Amniotic epithelial cell (primary cell): ENCODE results near the gene ERCC5.

Source experiments
- DNase-seq: peaks from one replicate; pipeline ENCODE4 v3.0.0-alpha.2; 2010; ENCODE audit warnings: low read depth

The ERCC5 gene

GRCh38 chr13:102881819-102882686, 36.2 kb downstream of the ERCC5 start:
- DNase-seq: no peak

GRCh38 chr13:102892503-102892902, 46.7 kb downstream of the ERCC5 start:
- DNase-seq: no peak

DNA sequence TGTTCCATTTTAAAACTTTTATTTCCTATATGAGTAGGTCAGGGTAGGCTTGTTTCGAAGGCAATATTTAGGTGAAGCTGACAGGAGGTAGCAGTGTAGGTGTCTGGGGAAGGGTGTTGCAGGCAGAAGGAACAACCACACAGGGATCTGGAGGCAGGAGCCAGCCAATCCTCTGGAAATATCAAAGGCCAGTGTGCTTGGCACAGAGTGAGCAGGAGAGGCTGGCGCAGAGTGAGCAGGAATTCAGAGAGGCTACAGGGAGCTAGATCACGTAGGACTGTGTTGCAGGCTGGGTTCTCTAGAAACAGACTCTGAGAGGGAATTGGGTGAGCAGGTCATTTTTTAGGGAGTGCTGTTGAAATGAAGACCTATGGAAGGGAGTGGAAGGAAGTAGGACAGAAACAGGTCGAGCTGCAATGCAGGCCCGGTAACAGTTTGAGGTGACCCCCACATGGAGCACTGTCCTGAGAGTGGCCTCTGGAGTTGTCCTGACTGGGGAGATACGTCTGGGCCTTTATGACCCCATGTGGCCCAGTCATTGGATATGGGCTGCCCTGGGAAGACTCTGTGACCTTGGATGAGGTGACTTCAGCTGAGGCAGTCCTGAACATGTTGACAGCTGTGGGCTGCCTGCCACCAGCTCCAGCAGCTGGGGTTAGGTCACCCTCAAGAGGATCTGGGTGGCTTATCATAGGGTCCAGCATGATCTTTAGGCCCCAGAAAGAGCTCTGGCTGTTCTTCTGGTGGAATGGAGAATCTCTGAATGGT, 51.7 kb downstream of the ERCC5 start:
- DNase-seq: no peak

- no peak for DNase-seq
These were observed 54.4 kb downstream of the ERCC5 start for GRCh38 chr13:102900193-102900608.

DNA sequence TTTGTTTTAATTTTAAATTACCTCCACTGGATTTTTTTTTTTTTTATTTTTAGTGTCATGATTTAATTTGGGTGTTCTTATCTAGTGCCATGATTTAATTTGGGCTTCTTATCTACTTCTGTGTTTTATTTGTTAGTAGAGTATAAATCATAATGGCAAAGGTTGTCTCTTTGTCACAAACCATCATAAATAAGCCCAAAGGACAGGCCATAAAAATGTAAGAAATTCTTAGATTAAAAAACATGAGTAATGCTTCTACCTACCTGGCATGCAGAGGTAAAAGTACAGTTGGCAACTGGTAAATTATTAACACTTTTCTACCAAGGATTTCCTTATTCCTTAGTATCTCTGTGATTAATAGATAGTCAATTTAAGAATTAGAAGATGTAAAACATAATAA, 55.2 kb downstream of the ERCC5 start:
- no peak for DNase-seq

GRCh38 chr13:102901615-102902305, 55.9 kb downstream of the ERCC5 start:
- DNase-seq: no peak

GRCh38 chr13:102902789-102903347, 57.0 kb downstream of the ERCC5 start:
- no peak for DNase-seq

DNA sequence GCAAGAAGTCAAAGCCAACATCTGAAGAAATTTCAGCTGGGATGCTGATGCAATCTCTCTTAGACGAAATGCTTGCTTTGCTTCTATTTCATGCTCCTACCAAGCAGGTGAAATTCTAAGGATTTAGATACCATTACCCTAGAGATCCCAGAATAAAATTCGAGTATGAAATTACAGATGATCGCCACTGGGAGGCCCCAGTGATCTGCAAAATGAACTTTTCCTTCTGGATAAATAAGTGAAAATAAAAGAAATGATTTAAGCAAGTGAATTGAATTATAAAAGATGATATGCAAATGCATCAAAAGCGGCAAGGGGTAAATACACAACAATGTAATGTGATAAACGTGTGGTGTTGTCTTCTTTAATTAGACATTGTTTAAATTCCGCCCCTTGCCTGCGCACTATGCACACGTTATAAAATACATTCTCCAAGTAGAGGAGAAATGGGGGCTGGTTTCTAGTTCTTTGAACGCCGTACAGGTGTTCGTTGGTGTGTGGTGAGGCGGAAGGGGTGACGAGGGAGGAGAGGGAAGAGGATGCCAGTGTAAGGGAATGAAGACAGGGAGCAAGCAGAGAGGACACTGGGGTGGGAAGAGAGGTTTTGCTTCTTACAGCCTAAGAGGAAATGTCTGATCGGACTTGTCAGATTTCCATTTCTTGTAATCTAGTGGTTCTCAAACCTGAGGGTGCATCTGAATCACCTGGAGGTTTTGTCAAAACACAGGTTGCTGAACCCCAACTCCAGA, 58.0 kb downstream of the ERCC5 start:
- DNase-seq: peak; percentile 22

GRCh38 chr13:102904408-102904862, 58.6 kb downstream of the ERCC5 start:
- no peak for DNase-seq

DNA sequence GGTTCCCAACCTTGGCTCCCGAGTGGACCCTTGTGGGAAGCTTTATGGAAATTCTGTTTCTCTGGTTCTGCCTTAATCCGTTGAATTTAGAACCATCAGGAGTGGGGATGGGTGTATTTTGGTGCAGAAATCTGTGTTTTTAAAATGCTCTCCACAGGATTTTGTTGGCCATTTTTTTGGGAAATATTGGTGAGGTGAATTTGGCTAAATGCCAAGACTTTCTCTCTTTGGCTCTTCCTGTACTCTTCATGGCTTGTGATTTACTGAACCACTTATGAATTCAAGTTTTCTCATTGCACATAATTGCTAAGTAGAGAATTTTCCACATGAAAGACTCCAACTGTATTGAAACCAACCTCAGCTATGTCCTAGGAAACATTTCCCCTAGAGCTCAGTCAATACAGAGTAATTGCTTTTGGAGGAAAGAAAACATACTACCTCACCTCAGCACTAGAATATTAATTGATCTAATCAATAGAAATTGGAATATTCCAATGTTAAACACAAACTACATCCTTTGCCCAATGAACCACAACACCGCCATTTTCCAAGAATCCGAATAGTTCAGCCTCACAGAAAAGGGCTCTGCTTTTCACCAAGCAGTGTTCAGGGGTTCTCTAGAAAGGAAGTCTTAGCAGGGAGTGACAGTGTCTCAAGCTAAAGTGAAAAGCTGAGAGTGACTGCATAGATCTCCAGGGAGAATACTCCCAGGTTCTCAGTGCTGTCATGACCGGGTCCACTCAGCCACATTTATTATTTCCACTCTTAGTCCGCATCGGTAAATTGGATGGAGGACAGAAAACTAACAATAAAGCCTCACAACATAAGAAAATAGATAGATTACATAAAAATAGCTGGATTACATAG, 60.3 kb downstream of the ERCC5 start:
- DNase-seq: no peak

DNA sequence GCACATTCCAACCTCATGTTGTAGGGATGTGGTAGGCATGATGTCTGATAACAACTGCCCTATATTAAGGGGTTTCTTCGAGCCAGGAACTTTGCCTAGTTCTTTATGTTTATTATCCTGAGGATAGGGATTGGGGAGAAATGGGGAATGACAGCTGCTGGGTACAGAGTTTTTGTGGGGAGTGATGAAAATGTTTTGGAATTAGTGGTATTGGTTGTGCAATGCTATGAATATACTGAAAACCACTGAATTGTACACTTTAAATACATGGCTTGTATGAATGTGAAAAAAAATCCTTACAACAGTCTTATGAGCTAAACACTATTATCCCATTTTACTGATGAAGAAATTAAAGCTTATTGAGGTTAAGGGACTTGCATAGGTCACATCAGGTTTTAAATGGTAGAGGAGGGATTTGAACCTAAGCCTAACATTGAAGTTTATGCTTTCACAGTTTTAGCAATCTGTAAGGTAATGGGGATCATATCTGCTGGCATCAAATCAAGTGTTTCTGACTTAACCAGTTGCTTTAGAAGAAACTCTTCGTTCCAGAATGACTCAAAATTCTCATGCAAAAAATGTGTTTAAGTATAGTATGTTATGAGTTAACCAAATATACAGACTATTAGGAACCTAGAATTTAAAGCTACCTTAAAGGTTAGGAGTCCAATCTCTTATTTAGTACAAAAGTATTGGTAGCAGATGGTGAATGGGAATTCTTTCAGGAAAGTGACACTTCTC, 61.4 kb downstream of the ERCC5 start:
- peak; percentile 47 for DNase-seq

GRCh38 chr13:102907886-102908515, 62.2 kb downstream of the ERCC5 start:
- DNase-seq: peak; percentile 70

DNA sequence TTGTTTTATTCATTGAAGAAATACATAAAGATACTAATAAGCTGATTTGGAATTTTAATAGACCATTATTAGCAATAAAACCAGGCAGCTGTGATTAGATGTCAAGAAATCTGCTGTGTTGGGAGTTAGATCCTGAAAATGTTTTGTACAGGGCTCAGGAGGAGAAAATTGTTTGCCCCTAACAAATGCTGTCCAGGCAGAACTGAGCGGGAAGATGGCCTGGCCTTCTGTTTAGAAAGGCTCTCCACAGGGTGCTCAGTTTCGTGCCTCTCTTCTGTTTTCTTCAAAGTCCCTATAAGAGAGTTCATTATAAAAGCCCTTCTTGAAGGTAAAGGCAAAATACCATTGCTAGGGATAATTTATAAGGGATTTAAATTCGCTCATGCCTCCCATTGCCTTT, 64.1 kb downstream of the ERCC5 start:
- DNase-seq: no peak

GRCh38 chr13:102911336-102911735, 65.5 kb downstream of the ERCC5 start:
- no peak for DNase-seq

DNA sequence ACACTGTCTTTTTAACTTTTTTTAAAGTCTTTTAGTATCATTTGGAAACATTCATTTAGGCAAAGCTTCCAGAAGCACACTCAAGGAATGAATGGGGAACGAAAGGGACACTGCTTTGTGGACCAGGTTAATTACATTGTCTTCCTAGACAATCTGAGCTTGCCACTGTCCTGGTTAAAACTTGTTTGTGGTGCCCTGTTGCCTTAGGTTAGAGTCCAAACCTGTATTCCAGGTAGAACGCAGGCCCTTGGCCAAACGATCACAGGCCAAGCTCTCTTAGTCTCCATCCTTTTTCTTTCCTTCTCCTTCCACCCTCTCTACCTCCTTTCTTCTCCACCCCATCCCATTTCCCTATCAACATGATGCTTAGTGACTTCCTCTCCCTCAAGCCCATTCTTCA, 66.8 kb downstream of the ERCC5 start:
- no peak for DNase-seq

- DNase-seq: peak; percentile 47
These were observed 68.1 kb downstream of the ERCC5 start for GRCh38 chr13:102913914-102914313.

DNA sequence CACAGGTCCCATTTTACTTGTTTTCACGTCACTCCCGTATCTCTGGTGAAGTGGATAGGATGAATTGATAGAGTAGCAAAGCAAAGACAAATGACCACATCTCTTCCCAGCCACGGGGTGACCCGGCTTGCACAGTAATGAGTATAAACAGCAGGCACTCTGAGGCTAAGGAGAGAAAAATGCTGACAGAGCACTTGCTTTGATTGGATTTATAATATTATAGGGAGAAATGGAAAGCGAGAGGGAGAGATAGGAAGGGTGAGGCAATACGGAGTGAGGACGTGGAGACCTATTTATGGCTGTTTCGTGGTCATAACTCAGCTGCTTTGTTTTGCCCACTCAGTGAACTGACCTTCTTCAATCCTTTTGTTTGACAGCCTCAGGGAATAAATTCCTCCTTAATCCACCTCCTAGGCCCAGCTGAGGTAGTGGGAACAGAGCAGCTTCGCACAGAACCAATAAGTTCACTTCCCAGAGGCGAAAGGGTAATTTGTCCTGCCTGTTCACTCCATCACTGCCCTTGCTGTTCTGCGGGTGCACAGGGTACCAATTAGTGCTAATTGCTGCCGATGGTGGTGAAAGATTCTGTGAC, 68.6 kb downstream of the ERCC5 start:
- DNase-seq: peak; percentile 67

GRCh38 chr13:102915393-102915930, 69.6 kb downstream of the ERCC5 start:
- no peak for DNase-seq

DNA sequence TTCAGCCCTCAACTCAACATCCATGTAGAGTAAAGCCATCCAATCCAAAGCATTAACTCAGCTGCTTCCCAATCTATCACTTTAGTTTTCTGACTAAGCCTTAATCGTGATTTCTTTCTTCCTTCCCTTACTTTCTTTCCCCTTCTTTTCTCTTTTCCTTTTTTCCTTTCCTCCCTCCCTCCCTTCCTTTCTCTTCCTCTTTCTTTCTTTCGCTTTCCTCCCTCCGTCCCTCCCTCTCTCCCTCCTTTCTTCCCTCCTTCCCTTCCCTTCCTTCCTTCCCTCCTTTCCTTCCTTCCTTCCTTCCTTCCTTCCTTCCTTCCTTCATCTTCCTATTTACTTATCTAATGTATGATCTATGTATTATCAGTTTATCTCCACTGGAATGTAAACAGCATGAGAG, 71.2 kb downstream of the ERCC5 start:
- DNase-seq: no peak
